Measurements from ENCODE around the gene ZFAND3. TPM values are rescaled to one million over a fixed set of nuclear protein-coding genes. Genes with fewer than 3 reads are reported as not detected.

The ZFAND3 gene
- polyA plus RNA-seq, 1 of the 3 experiments (the other 2 are of a cell fraction), result 16.7 TPM

GRCh38 chr6:37792457-37793033 is 27.0 kb upstream of the ZFAND3 start:
- Histone ChIP-seq H3K9me2 (no peaks in the 10 kb centered on the region), H3K9ac (no peak overlapping the region), H3K4me3 (ENCODE audit: low read depth in 2 of 2, low read length in 1 of 2) (no peak overlapping the region), H3K9me3 (no peaks in the 10 kb centered on the region), H3K79me2 (ENCODE audit: insufficient read depth) (no peaks in the 10 kb centered on the region), H2AFZ (ENCODE audit: low read depth) (no peak overlapping the region), H3F3A (replicated peaks; ENCODE audit: insufficient read depth) (peaks cover 3% of the 10 kb centered on the region), H3K27me3 (ENCODE audit: insufficient read depth) (no peaks in the 10 kb centered on the region), H3K4me2 (no peak overlapping the region), H3K27ac (ENCODE audit: low read depth in 2 of 2, low read length in 1 of 2) (no peak overlapping the region), H3K36me3 (replicated peaks in 1 of 2; ENCODE audit: control insufficient read depth in 1 of 2, insufficient read depth in 2 of 2, low read length in 1 of 2) (no peaks in the 10 kb centered on the region), H4K20me1 (ENCODE audit: insufficient read depth) (no peaks in the 10 kb centered on the region), H3K4me1 (ENCODE audit: control insufficient read depth in 1 of 2, insufficient read depth in 2 of 2, low read depth in 1 of 2, low read length in 1 of 2) (peaks cover 0 to 11% of the 10 kb centered on the region in 2 experiments; a peak in 1 of 4 replicates)
- WGBS (ENCODE audit: low lambda C conversion rate), result 93% methylated on average over 5 of the region's 5 CpGs
- no peak for TF ChIP-seq JUND (IDR thresholded peaks at IDR 0.05)
- TF ChIP-seq, protein P1, sequence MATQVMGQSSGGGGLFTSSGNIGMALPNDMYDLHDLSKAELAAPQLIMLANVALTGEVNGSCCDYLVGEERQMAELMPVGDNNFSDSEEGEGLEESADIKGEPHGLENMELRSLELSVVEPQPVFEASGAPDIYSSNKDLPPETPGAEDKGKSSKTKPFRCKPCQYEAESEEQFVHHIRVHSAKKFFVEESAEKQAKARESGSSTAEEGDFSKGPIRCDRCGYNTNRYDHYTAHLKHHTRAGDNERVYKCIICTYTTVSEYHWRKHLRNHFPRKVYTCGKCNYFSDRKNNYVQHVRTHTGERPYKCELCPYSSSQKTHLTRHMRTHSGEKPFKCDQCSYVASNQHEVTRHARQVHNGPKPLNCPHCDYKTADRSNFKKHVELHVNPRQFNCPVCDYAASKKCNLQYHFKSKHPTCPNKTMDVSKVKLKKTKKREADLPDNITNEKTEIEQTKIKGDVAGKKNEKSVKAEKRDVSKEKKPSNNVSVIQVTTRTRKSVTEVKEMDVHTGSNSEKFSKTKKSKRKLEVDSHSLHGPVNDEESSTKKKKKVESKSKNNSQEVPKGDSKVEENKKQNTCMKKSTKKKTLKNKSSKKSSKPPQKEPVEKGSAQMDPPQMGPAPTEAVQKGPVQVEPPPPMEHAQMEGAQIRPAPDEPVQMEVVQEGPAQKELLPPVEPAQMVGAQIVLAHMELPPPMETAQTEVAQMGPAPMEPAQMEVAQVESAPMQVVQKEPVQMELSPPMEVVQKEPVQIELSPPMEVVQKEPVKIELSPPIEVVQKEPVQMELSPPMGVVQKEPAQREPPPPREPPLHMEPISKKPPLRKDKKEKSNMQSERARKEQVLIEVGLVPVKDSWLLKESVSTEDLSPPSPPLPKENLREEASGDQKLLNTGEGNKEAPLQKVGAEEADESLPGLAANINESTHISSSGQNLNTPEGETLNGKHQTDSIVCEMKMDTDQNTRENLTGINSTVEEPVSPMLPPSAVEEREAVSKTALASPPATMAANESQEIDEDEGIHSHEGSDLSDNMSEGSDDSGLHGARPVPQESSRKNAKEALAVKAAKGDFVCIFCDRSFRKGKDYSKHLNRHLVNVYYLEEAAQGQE (IDR thresholded peaks at IDR 0.05; ENCODE audit: low read depth, low read length), result peak; percentile 72
- POLR2A ChIA-PET, result no interaction called here
- DNase-seq, result no peak
- CTCF ChIA-PET, result interaction anchor here (1.3 kb wide), 1 partner anchor 69 kb away, joined by 3 read pairs; no protein-coding TSS in a partner anchor

DNA sequence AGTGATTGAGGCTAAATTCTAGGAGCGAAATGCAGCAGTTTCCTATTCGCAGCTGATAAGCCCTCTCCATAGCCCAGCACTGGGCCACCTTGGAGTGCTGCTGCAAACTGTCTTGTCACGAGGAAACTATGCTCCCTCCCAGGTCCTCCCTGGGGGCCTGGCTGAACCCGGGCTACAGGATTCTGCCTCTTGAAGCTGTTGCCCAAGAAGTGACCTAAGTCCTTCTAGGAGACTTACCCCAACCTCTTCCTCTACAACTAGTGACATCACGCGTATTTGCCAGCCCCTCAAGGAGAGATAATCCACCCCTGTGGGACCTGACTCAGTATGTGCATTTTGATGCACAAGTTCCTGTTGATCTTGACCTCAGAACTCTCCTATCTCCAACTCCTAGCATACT is 26.5 kb upstream of the ZFAND3 start:
- 89% methylated on average over 6 of the region's 6 CpGs for WGBS (ENCODE audit: low lambda C conversion rate)
- Histone ChIP-seq H3K9me2 (no peaks in the 10 kb centered on the region), H3K36me3 (replicated peaks in 1 of 2; ENCODE audit: control insufficient read depth in 1 of 2, insufficient read depth in 2 of 2, low read length in 1 of 2) (no peaks in the 10 kb centered on the region), H3K9ac (no peak overlapping the region), H3K27ac (ENCODE audit: low read depth in 2 of 2, low read length in 1 of 2) (no peak overlapping the region), H3K4me3 (ENCODE audit: low read depth in 2 of 2, low read length in 1 of 2) (no peak overlapping the region), H4K20me1 (ENCODE audit: insufficient read depth) (no peaks in the 10 kb centered on the region), H2AFZ (ENCODE audit: low read depth) (no peak overlapping the region), H3K9me3 (no peaks in the 10 kb centered on the region), H3K4me1 (ENCODE audit: control insufficient read depth in 1 of 2, insufficient read depth in 2 of 2, low read depth in 1 of 2, low read length in 1 of 2) (peaks cover 0 to 11% of the 10 kb centered on the region in 2 experiments; a peak in 1 of 4 replicates), H3K79me2 (ENCODE audit: insufficient read depth) (no peaks in the 10 kb centered on the region), H3K27me3 (ENCODE audit: insufficient read depth) (no peaks in the 10 kb centered on the region), H3F3A (replicated peaks; ENCODE audit: insufficient read depth) (peaks cover 3% of the 10 kb centered on the region), H3K4me2 (no peak overlapping the region)
- DNase-seq, result no peak
- POLR2A ChIA-PET, result no interaction called here
- CTCF ChIA-PET, result no interaction called here
- no peak for TF ChIP-seq YY1 (IDR thresholded peaks at IDR 0.05; ENCODE audit: low read depth)
- TF ChIP-seq MAX (IDR thresholded peaks at IDR 0.05; ENCODE audit: low read depth), result no peak
- TF ChIP-seq PBX3 (IDR thresholded peaks at IDR 0.05), result no peak
- TF ChIP-seq MXI1 (IDR thresholded peaks at IDR 0.05; ENCODE audit: low read depth, low read length), result no peak
- TF ChIP-seq, protein P2, sequence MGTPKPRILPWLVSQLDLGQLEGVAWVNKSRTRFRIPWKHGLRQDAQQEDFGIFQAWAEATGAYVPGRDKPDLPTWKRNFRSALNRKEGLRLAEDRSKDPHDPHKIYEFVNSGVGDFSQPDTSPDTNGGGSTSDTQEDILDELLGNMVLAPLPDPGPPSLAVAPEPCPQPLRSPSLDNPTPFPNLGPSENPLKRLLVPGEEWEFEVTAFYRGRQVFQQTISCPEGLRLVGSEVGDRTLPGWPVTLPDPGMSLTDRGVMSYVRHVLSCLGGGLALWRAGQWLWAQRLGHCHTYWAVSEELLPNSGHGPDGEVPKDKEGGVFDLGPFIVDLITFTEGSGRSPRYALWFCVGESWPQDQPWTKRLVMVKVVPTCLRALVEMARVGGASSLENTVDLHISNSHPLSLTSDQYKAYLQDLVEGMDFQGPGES (IDR thresholded peaks at IDR 0.05; ENCODE audit: low read depth, low read length), result no peak

Measured in SK-N-SH (cell line).